Caco-2 (cell line): ENCODE data around the gene GPR183. TPM values are rescaled to one million over a fixed set of nuclear protein-coding genes. Genes with fewer than 3 reads are reported as not detected.

ENCODE experiments used
- BruUV-seq: library from RNA; stranded (reverse); fragments of 400-500 nt; replicated peaks from 2 replicates; lab custom pipeline; 2021; lab: Mats Ljungman, UMichigan
- CTCF ChIA-PET: fragments of 300-600 bp; sonication (Branson Sonifier 250); formaldehyde crosslinking; loops from one replicate; lab custom pipeline; 2022; ENCODE audit warnings: antibody characterized with exemption; lab: Charles Lee
- POLR2A ChIA-PET: fragments of 300-600 bp; sonication (Branson Sonifier 250); formaldehyde crosslinking; loops from one replicate; lab custom pipeline; 2022; ENCODE audit warnings: antibody characterized with exemption; lab: Charles Lee
- DNase-seq, 2 experiments: peaks; one replicate each; pipeline versions ENCODE4 v3.0.0 to v3.0.0-alpha.2; 2020 to 2022
- H3K27me3 ChIP-seq: replicated peaks from 2 replicates; pipeline ENCODE4 v1.6.0; 2011; ENCODE audit warnings: low read length; ENCODE audit not compliant: control insufficient read depth, insufficient read depth
- H3K36me3 ChIP-seq: 2 replicates; pipeline ENCODE4 v1.5.1; 2011; ENCODE audit warnings: low read length; ENCODE audit not compliant: control insufficient read depth, insufficient read depth
- H3K4me1 ChIP-seq: fragments of 250-450 bp; sonication (Bioruptor Pico); 2 replicates; pipeline ENCODE4 v1.5.1; 2020; ENCODE audit warnings: mild to moderate bottlenecking
- H3K4me3 ChIP-seq: 2 replicates; pipeline ENCODE4 v1.5.1; 2011; ENCODE audit warnings: low read depth, mild to moderate bottlenecking, control low read depth, low read length
- H3K9me3 ChIP-seq: fragments of 250-450 bp; sonication (Bioruptor Pico); 2 replicates; pipeline ENCODE4 v1.5.1; 2020; ENCODE audit warnings: mild to moderate bottlenecking, moderate library complexity
- H3K27ac Mint-ChIP-seq: one replicate; pipeline ENCODE4 v1.8.0; 2022; ENCODE audit warnings: mixed read lengths; ENCODE audit not compliant: unreplicated experiment
- H3K27me3 Mint-ChIP-seq: one replicate; pipeline ENCODE4 v1.8.0; 2022; ENCODE audit warnings: mixed read lengths; ENCODE audit not compliant: insufficient read depth, unreplicated experiment
- H3K36me3 Mint-ChIP-seq: one replicate; pipeline ENCODE4 v1.8.0; 2022; ENCODE audit warnings: mild to moderate bottlenecking, mixed read lengths; ENCODE audit not compliant: insufficient read depth, unreplicated experiment
- H3K4me1 Mint-ChIP-seq: one replicate; pipeline ENCODE4 v1.8.0; 2022; ENCODE audit warnings: low read depth, mixed read lengths; ENCODE audit not compliant: unreplicated experiment
- H3K4me3 Mint-ChIP-seq: one replicate; pipeline ENCODE4 v1.8.0; 2022; ENCODE audit warnings: mild to moderate bottlenecking, moderate library complexity, mixed read lengths; ENCODE audit not compliant: unreplicated experiment
- H3K9me3 Mint-ChIP-seq: one replicate; pipeline ENCODE4 v1.8.0; 2022; ENCODE audit warnings: mixed read lengths; ENCODE audit not compliant: unreplicated experiment
- intact Hi-C: fragments of 100-400 bp; cut with micrococcal nuclease; formaldehyde crosslinking; loops from one replicate; pipeline ENCODE4 v1.10.0; 2022; ENCODE audit not compliant: unreplicated experiment
- total RNA-seq: library from RNA; stranded (reverse); gene quantifications from 2 replicates; pipeline ENCODE4 v1.2.3, GENCODE V29; 2022
- TF ChIP-seq, protein P1 (sequence below), 2 experiments: fragments of 200-600 bp in 1 of 2; IDR thresholded peaks; 1 replicate in 1 of 2; 2 replicates in 1 of 2; pipeline versions ENCODE4 v1.5.1 to v1.8.0; 2011 to 2022; ENCODE audit warnings: antibody characterized with exemption in 1 of 2, control low read depth in 1 of 2, inconsistent platforms in 1 of 2, low read depth in 1 of 2, low read length in 1 of 2, mild to moderate bottlenecking in 1 of 2, moderate library complexity in 1 of 2; ENCODE audit not compliant: insufficient read depth in 1 of 2, severe bottlenecking in 1 of 2, unreplicated experiment in 1 of 2

Gene GPR183
- total RNA-seq, 1 experiment from 2014 or later = not detected

DNA sequence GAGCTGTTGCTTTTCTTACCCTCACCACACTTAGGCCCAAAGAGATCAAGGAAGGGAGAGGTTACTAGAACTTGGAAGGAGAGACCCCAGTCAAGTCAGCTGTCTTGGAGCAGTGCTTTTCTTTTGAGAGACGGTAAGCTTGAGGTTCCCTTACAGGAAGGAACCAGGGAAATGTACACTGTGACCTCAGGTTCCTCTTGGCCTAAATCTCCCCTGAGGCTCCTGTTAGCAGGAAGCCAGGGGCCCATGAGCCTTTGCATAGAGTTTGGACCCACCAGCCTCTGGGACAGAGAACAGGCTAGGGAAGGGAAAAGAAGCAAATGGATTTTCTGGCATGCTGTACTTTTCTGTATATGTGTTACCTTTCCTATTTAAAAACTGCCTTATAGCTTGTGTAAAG lies 43.1 kb downstream of the GPR183 start:
- H3K9me3 Mint-ChIP-seq = no peaks in the 10 kb centered on the region
- H3K4me1 Mint-ChIP-seq = no peaks in the 10 kb centered on the region
- H3K27ac Mint-ChIP-seq = no peak overlapping the region
- TF ChIP-seq, protein P1, sequence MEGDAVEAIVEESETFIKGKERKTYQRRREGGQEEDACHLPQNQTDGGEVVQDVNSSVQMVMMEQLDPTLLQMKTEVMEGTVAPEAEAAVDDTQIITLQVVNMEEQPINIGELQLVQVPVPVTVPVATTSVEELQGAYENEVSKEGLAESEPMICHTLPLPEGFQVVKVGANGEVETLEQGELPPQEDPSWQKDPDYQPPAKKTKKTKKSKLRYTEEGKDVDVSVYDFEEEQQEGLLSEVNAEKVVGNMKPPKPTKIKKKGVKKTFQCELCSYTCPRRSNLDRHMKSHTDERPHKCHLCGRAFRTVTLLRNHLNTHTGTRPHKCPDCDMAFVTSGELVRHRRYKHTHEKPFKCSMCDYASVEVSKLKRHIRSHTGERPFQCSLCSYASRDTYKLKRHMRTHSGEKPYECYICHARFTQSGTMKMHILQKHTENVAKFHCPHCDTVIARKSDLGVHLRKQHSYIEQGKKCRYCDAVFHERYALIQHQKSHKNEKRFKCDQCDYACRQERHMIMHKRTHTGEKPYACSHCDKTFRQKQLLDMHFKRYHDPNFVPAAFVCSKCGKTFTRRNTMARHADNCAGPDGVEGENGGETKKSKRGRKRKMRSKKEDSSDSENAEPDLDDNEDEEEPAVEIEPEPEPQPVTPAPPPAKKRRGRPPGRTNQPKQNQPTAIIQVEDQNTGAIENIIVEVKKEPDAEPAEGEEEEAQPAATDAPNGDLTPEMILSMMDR (IDR thresholded peaks at IDR 0.05; ENCODE audit: insufficient read depth in 1 of 2, low read depth in 1 of 2, low read length in 1 of 2, severe bottlenecking in 1 of 2, unreplicated experiment in 1 of 2) = no peak
- no TSS peak for BruUV-seq
- H3K27me3 Mint-ChIP-seq = no peaks in the 10 kb centered on the region
- H3K36me3 ChIP-seq = no peaks in the 10 kb centered on the region; the same call in 1 of the 2 replicates
- peaks cover 23% of the 10 kb centered on the region for H3K36me3 Mint-ChIP-seq
- DNase-seq = no peak
- no peak overlapping the region for H3K4me3 ChIP-seq
- H3K27me3 ChIP-seq = no peaks in the 10 kb centered on the region
- no peaks in the 10 kb centered on the region for H3K9me3 ChIP-seq
- H3K4me1 ChIP-seq = no peaks in the 10 kb centered on the region
- no peak overlapping the region for H3K4me3 Mint-ChIP-seq
- POLR2A ChIA-PET = no interaction called here
- intact Hi-C loops = no loop called here
- CTCF ChIA-PET = interaction anchor here (1.4 kb wide), 1 partner anchor 87 kb away, joined by 10 read pairs; no protein-coding TSS in a partner anchor

DNA sequence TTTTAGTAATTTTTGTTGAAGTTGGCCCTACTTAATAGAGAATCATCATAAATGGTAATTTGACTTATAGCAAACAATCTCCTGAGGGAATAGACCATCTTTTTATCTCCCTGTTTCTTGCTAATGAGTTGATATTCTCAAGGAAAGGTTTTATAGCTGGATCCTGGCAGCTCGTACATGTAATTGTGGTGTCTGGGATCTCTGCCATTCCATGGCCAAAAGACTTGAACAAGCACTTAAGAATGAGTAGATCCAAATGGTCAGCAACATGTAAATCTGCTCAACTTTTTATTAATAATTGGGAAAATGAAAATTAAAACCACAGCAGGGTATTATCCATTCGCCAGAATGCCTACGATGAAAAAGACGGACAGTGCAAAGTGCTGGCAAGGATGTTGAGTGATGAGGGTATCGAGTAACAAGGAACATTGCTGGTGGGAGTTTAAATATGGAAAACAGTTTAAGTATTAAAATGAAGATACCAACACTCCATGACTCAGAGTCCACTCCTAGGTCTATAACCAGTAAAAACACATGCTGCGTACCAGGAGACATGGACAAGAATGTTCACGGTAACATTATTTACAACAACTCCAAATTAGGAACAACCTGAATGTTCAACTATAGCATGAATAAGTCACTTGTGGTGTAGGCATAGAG lies 43.9 kb downstream of the GPR183 start:
- intact Hi-C loops = no loop called here
- Mint-ChIP-seq H3K27ac (no peak overlapping the region), H3K4me3 (no peak overlapping the region), H3K9me3 (no peaks in the 10 kb centered on the region), H3K27me3 (no peaks in the 10 kb centered on the region), H3K4me1 (no peaks in the 10 kb centered on the region), H3K36me3 (peaks cover 17% of the 10 kb centered on the region)
- TF ChIP-seq, protein P1 (IDR thresholded peaks at IDR 0.05; ENCODE audit: insufficient read depth in 1 of 2, low read depth in 1 of 2, low read length in 1 of 2, severe bottlenecking in 1 of 2, unreplicated experiment in 1 of 2) = no peak
- H3K27me3 ChIP-seq = no peaks in the 10 kb centered on the region
- DNase-seq = no peak
- CTCF ChIA-PET = no interaction called here
- POLR2A ChIA-PET = no interaction called here
- no peaks in the 10 kb centered on the region for H3K4me1 ChIP-seq
- no TSS peak for BruUV-seq
- H3K9me3 ChIP-seq = no peaks in the 10 kb centered on the region
- no peaks in the 10 kb centered on the region; the same call in 1 of the 2 replicates for H3K36me3 ChIP-seq
- no peak overlapping the region for H3K4me3 ChIP-seq

DNA sequence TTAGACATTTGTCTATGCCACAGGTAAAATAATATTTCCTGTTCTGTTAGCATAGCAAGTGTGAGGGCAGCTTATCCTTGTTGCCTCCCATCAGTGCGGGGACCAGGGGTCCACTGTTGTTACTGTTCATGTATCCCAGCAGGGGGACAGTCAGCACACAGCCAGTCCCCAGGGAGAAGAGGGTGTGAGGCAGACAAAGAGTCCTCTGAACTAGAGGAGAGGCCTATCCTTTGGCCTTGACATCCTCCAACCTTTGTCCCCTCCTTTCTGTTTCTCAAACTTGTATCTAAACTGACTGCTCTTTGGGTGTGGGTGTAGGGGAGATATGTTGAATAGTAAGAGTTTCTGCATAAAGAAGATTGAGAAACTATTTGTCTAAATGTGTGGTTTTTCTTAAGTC lies 46.1 kb downstream of the GPR183 start:
- intact Hi-C loops = no loop called here
- no TSS peak for BruUV-seq
- no peaks in the 10 kb centered on the region for H3K36me3 ChIP-seq
- H3K4me3 ChIP-seq = no peak overlapping the region
- TF ChIP-seq, protein P1 (IDR thresholded peaks at IDR 0.05; ENCODE audit: insufficient read depth in 1 of 2, low read depth in 1 of 2, low read length in 1 of 2, severe bottlenecking in 1 of 2, unreplicated experiment in 1 of 2) = no peak
- Mint-ChIP-seq H3K27me3 (no peaks in the 10 kb centered on the region), H3K27ac (no peak overlapping the region), H3K4me1 (no peaks in the 10 kb centered on the region), H3K9me3 (no peaks in the 10 kb centered on the region), H3K4me3 (no peak overlapping the region), H3K36me3 (peaks cover 17% of the 10 kb centered on the region)
- no peak for DNase-seq
- no peaks in the 10 kb centered on the region for H3K27me3 ChIP-seq
- CTCF ChIA-PET = no interaction called here
- H3K9me3 ChIP-seq = no peaks in the 10 kb centered on the region
- POLR2A ChIA-PET = no interaction called here
- H3K4me1 ChIP-seq = no peaks in the 10 kb centered on the region
